Stimulated activated naive CD4-positive, alpha-beta T cell treated with Interleukin-2 at 50 U/mL for 16 hours (primary cell): ENCODE results near the gene TTN.

Experiments used
- DNase-seq: peaks from one replicate; lab custom pipeline; 2025; lab: John Stamatoyannopoulos, UW

Gene TTN

DNA sequence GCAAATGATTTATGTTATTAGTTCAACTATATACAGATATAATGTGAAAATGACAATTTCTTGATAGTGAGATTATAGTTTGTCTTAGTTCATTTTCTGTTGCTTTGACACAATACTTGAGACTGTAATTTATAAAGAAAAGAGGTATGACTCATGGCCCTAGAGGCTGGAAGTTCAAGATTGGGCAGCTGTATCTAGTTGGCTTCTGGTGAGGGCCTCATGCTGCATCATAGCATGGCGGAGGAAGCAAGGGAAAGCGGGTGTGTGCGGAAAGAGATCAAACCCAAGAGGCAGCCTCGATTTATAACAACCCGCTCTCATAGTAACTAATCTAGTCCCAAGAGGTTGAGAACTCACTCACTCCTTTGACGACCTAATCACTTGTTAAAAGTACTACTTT is 315.6 kb downstream of the TTN start:
- no peak for DNase-seq

DNA sequence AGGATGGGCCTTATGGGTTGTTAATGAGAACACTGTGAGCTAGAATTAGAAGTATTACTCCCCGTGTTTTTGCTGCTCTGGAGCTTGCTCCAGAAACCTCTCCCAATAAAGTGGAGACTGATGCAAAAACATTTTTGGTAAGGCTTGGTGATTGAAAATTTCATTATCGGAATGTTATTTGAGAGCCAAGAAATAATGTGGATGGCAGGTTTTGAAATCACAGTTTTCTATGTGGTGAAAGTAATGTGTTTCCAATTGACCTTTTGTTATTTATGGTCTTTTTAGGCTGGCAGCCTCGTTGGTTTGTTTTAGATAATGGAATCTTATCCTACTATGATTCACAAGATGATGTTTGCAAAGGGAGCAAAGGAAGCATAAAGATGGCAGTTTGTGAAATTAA is 321.9 kb downstream of the TTN start:
- DNase-seq = no peak

DNA sequence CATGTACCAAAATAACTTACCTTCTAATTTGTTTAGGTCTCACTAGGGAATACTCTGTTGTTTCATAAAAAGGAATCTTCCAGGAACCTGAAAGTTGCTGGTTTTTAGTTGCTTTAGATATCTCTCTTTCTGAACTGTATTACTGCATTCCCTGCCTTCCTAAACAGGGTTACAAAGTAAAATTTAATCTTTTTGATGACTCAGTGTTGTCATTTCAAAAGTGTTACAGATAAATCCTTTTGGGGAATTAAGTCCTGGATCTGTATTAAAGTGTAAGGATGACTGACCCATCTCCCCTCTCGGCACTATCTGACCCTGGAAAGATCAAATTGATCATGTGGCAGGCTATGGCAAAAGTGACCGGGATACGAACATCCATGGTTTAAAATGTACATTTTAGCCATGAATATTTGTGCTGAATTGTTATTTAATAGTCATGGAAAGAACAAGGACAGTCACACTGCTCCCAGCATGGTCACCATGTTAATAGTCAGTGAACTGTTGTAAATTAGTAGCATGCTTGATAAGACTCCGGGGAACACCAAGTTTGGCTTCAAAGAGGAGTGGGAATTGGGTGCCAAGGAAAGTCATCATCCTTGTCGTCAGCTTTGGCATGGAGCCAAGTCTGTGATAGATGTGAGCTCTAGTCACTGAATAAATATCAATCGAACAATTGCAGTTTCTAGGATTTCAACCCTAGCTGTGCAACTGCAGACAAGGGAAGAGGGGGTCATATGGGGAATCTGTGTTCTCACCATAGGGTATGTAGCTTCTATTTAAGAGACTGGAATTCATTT is 322.8 kb downstream of the TTN start:
- no peak for DNase-seq

DNA sequence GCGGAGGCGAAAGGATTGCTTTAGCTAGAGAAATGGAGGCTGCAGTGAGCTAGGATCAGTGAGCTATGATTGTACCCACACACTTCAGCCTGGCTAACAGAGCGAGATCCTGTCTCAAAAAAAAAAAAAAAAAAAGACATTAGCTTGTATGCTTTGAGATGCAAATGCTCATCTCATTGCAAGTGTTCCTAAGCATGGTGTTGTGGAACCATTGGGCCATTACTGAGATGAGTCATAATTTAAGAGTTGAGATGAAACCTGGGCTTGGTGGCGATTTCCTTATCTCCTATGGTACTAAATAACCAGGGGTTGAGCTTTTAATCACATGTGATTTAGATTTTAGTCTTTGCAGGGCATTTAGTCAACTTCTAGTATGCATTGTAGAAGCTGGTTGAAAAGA is 324.8 kb downstream of the TTN start:
- no peak for DNase-seq

DNA sequence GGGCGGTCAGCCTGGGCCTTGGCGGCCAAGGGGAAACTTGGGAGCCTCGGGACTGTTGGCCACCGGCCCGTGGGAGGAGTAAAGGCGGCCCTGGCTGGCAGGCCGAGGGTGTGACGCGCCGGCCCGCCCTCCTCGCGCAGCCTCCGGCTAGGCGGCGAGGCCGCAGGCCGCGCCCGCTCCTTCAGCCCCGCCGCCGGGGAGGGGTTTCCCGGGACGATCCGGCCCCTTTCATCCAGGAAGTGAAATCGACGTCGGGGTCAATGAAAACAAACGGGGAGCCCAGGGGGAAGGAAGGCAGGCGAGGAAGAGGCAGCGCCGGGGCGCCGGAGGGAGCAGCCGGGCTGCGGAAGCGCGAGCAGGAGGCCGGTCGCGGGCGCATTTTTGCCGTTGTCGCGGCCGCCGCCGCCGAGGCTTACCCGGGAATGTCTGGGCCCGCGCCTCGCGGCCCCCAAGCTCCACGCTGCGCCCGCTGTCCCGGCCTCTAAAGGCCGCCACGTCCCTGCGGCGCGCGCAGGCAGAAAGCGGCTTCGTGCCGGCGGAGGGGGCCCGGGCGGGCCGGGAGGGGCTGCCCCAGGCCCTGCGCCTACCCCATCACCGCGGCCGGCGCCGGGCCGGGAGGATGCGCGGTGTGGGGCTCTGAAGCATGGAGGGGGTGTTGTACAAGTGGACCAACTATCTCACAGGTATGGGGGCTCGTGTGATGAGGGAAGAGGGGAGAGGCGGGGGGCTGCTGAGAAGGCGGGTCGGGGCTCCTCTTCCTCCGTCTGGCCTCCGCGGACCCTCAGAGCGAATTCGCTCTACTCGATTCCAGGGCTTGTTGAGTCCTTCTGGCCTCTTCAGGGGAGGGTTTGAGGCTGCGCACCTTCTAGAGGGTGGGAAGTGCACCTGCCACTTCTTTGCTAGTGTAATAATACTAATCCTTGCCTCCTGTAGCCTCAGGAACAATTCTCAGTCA is 326.7 kb downstream of the TTN start, which contains the start of gene PLEKHA3:
Gene PLEKHA3 (plus strand): TSS at position 231 of the 955 bp plus-strand sequence. CDS start 413 bp downstream, at position 644.
- DNase-seq = peak; percentile 59

DNA sequence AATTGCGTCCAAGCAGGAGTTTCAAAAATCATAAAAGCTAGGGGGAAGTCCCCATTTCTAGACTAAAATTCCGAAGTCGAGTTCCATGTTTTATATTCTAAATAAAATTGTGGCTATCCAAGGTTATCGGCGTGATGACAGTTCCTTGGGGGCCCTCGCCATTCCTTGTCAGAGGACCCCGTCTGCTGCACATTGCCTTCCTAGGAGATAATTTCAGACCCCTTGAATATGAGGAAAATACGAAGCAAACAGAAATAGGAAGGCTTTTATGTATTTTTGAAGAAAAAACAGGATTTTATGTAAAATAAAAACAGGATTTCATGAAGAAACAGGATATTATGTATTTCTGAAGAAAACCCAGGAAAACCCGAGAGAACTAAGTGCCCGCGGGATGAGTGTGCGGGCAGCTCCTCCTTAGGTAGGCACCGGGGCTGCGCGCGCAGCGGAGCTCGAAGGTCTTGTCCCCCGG is 327.4 kb downstream of the TTN start:
- no peak for DNase-seq

DNA sequence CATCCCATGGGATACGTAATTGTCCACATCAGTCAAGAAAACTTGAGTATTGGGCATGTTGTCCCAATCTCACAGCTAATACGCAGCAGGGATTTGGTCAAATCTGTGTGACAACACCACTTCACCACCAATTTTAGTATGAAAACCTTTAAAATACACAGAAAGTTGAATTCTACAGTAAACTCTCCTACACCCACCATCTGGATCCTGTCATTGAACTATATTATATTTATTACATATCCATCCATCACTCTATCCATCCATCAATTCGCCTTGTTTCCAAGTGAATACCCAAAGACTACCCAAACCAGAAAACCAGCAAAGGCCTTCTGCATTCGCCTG is 328.0 kb downstream of the TTN start:
- no peak for DNase-seq

DNA sequence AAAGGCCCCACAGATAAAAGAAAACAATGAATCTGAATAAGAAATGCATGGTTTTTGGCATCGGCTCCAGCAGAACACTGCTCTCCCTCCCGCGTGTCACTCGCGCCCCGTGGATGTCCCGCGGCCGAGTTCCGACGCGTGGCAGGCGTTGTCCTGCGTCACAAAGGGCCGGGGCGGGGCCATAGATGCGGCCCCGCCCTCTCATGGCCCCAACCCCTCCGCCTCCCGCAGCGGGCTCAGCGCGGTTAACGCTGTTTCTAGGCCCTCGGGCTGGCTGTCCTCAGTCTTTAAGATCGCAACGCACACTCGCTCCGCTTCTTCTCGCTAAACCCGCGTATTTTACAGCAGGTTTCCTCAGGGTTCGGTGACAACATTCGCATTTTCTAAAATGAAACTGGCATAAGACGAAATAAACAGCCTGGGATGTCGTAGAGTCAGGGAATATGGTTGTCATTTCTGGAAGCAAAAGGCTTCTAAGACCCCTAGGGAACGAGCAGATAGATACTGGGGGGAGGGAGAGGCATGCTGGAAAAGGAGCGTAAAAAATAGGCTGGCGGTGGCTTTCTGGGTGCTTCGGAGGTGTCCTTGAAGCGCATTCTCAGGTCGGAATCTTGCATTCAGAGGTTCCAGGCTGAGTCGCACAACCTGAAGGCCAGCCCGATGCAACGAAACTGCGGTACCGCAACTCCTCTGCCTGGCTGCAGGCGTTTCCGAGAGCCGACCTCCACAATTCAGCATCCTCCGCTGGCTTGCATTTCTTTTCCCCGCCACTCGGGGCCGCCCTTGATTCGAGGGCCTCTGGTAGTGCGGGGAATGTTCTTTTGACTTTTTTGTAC is 328.6 kb downstream of the TTN start, which contains the start of gene FKBP7:
Gene FKBP7 (minus strand): TSS at position 162 of the 836 bp plus-strand sequence. CDS start 101 bp downstream, at position 61.
- peak; percentile 74 for DNase-seq

DNA sequence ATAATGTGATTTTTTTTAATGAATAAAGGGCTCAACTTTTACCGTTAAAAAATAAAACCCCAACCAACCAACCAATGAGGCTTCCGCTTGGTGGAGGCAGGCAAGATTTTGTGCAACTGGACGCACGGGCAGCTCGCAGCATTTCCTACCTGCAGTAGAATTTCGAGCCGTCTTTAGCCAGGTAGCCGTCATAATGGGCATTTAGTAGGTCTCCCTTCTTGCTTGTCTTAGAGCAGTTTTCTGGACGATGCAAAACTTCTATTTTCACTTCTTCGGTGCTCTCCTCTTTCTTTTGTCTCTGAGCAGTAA is 329.1 kb downstream of the TTN start:
- DNase-seq = no peak

DNA sequence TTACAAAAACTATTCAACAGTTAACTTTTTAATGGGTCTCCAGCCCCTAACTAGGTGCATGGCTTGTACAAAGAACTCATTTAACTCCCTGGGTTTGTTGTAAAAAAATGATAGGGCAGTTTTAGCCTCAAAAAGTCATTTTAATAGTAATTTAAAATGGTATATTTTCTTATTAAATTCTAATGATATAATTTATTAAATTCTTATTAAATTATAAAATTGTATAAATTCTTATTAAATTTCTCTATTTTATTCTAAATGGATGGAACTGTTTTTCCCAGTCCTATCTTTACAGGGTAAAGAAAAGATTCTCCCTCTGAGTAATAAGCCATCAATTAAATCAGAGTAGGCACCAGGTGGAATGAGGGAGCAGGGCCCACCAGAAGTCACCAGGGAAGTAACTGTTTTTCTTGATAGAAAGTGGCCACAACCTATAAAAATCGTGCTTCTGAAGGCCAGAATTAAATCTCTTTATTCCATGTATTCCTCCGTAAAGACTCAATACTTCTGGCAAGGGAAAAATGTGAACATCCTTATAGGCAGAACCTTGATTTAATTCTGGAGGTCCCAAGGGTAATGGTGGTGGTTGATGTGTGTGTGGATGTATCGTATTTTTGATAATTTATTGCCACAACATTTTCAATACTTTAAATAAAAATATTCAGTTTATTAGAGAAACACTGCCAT is 329.6 kb downstream of the TTN start:
- DNase-seq = no peak

DNA sequence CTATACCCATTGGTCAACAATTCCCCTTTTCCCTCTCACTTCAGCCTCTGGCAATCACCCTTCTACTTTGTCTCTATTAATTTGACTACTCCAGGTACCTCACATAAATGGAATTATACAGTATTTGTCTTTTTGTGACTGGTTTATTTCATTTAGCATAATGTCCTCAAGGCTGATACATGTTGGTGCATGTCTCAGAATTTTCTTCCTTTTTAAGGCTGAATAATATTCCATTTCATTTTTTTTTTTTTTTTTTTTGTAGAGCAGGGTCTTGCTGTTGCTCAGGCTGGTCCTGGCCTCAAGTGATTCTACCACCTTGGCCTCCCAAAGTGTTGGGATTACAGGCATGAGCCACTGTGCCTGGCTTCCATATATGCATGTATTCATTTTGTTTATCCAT is 330.7 kb downstream of the TTN start:
- DNase-seq = no peak
